H1 (cell line): ENCODE results near the gene NPTXR. TPM values are rescaled to one million over a fixed set of nuclear protein-coding genes. Genes with fewer than 3 reads are reported as not detected.

Source experiments
- CTCF ChIA-PET: fragments of 300-600 bp; sonication (Branson Sonifier 250); formaldehyde crosslinking; loops from one replicate; lab custom pipeline; 2021; ENCODE audit not compliant: partially characterized antibody; lab: Charles Lee
- POLR2A ChIA-PET: fragments of 300-600 bp; sonication (Branson Sonifier 250); formaldehyde crosslinking; loops from one replicate; lab custom pipeline; 2021; ENCODE audit warnings: inconsistent platforms; ENCODE audit not compliant: partially characterized antibody; lab: Charles Lee
- DNase-seq, 2 experiments: peaks; one replicate each; pipeline versions ENCODE4 v3.0.0 to v3.0.0-alpha.2; 2010 to 2022; ENCODE audit warnings: low spot score in 2 of 2, low read depth in 1 of 2, mixed read lengths in 1 of 2
- FAIRE-seq: peaks from 2 replicates; lab custom pipeline; 2011; peaks lifted over from hg19 to GRCh38; lab: Jason Lieb, UNC
- H2AFZ ChIP-seq: 2 replicates; pipeline ENCODE4 v1.8.1; 2012; ENCODE audit warnings: low read length, inconsistent platforms
- H2AK5ac ChIP-seq: 2 replicates; pipeline ENCODE4 v1.6.1; 2013; ENCODE audit warnings: low read depth, low read length
- H2BK120ac ChIP-seq: replicated peaks from 2 replicates; pipeline ENCODE3; 2013; ENCODE audit warnings: low read depth, low read length, inconsistent platforms
- H2BK12ac ChIP-seq: 2 replicates; pipeline ENCODE4 v1.6.1; 2013; ENCODE audit warnings: low read depth, low read length
- H2BK15ac ChIP-seq: 2 replicates; pipeline ENCODE4 v1.6.1; 2013; ENCODE audit warnings: low read length
- H2BK20ac ChIP-seq: 2 replicates; pipeline ENCODE4 v1.6.1; 2013; ENCODE audit warnings: low read length
- H2BK5ac ChIP-seq: 2 replicates; pipeline ENCODE4 v1.6.1; 2013; ENCODE audit warnings: low read depth, low read length
- H3K14ac ChIP-seq: 2 replicates; pipeline ENCODE4 v1.6.1; 2013; ENCODE audit warnings: inconsistent platforms; ENCODE audit not compliant: insufficient read length
- H3K18ac ChIP-seq: 2 replicates; pipeline ENCODE4 v1.6.1; 2013; ENCODE audit warnings: low read length; ENCODE audit errors: extremely low read depth
- H3K23ac ChIP-seq: 2 replicates; pipeline ENCODE4 v1.6.1; 2013; ENCODE audit warnings: inconsistent platforms; ENCODE audit not compliant: insufficient read length
- H3K23me2 ChIP-seq: 2 replicates; pipeline ENCODE4 v1.6.1; 2013; ENCODE audit warnings: low read depth, low read length
- H3K27ac ChIP-seq: 2 replicates; pipeline ENCODE4 v1.6.1; 2011; ENCODE audit warnings: low read depth, low read length, inconsistent platforms
- H3K27me3 ChIP-seq, 4 experiments: replicated peaks in 1 of 4; 1 replicate in 1 of 4; 2 replicates in 3 of 4; pipeline versions ENCODE4 v1.6.1 to v1.8.1; 2011 to 2013; ENCODE audit warnings: low read length in 3 of 4, mild to moderate bottlenecking in 3 of 4, inconsistent platforms in 2 of 4, mixed read lengths in 2 of 4, moderate library complexity in 1 of 4; ENCODE audit not compliant: control insufficient read depth in 3 of 4, insufficient read depth in 3 of 4; ENCODE audit errors: extremely low read depth in 1 of 4
- H3K36me3 ChIP-seq, 4 experiments: 2 replicates each; pipeline versions ENCODE4 v1.6.1 to v1.8.1; 2011 to 2013; ENCODE audit warnings: mild to moderate bottlenecking in 4 of 4, low read length in 3 of 4, moderate library complexity in 2 of 4, control low read depth in 1 of 4, inconsistent platforms in 1 of 4; ENCODE audit not compliant: insufficient read depth in 4 of 4, control insufficient read depth in 2 of 4
- H3K4ac ChIP-seq: replicated peaks from 2 replicates; pipeline ENCODE3; 2013; ENCODE audit warnings: low read length, low read depth, mixed read lengths, inconsistent platforms; ENCODE audit not compliant: insufficient read length
- H3K4me1 ChIP-seq, 4 experiments: replicated peaks in 1 of 4; 1 replicate in 1 of 4; 2 replicates in 3 of 4; pipeline versions ENCODE4 v1.6.1 to v1.8.1; 2011 to 2013; ENCODE audit warnings: low read length in 3 of 4, inconsistent platforms in 2 of 4, mixed read lengths in 1 of 4; ENCODE audit not compliant: insufficient read depth in 4 of 4, control insufficient read depth in 3 of 4
- H3K4me2 ChIP-seq, 2 experiments: 2 replicates each; pipeline versions ENCODE4 v1.6.1 to v1.8.1; 2011 to 2013; ENCODE audit warnings: low read depth in 2 of 2, low read length in 2 of 2, control low read depth in 1 of 2, inconsistent platforms in 1 of 2, mild to moderate bottlenecking in 1 of 2; ENCODE audit not compliant: insufficient read depth in 1 of 2
- H3K4me3 ChIP-seq, 4 experiments: fragments of 200-600, 300-600 bp in 1 of 4; sonication (generic), shearing (Covaris generic), sonication (Bioruptor Twin) in 1 of 4; 2 replicates each; pipeline versions ENCODE4 v1.5.1 to v1.8.1; 2011 to 2016; ENCODE audit warnings: low read length in 4 of 4, low read depth in 3 of 4, control low read depth in 2 of 4, inconsistent platforms in 2 of 4, mild to moderate bottlenecking in 2 of 4, mixed read lengths in 1 of 4, moderate library complexity in 1 of 4; ENCODE audit not compliant: insufficient read depth in 2 of 4; ENCODE audit errors: extremely low read depth in 1 of 4
- H3K56ac ChIP-seq: replicated peaks from 2 replicates; pipeline ENCODE3; 2013; ENCODE audit warnings: low read depth, mild to moderate bottlenecking, mixed read lengths, low read length, inconsistent platforms; ENCODE audit not compliant: insufficient read length
- H3K79me1 ChIP-seq: 2 replicates; pipeline ENCODE4 v1.6.1; 2013; ENCODE audit warnings: low read depth, low read length, control low read depth
- H3K79me2 ChIP-seq, 2 experiments: 2 replicates each; pipeline versions ENCODE4 v1.6.1 to v1.8.1; 2012 to 2013; ENCODE audit warnings: low read length in 2 of 2, mild to moderate bottlenecking in 2 of 2, inconsistent platforms in 1 of 2; ENCODE audit not compliant: insufficient read depth in 2 of 2, control insufficient read depth in 1 of 2
- H3K9ac ChIP-seq, 4 experiments: replicated peaks in 1 of 4; 1 replicate in 1 of 4; 2 replicates in 3 of 4; pipeline versions ENCODE4 v1.6.1 to v1.8.1; 2011 to 2013; ENCODE audit warnings: low read depth in 3 of 4, low read length in 3 of 4, control low read depth in 2 of 4, mild to moderate bottlenecking in 2 of 4, moderate library complexity in 2 of 4, inconsistent platforms in 1 of 4; ENCODE audit errors: extremely low read depth in 1 of 4
- H3K9me3 ChIP-seq, 2 experiments: 2 replicates each; pipeline versions ENCODE4 v1.6.1 to v1.8.1; 2012 to 2013; ENCODE audit warnings: mild to moderate bottlenecking in 2 of 2, moderate library complexity in 2 of 2, control low read depth in 1 of 2, inconsistent platforms in 1 of 2, low read depth in 1 of 2, low read length in 1 of 2, mixed read lengths in 1 of 2; ENCODE audit not compliant: insufficient read depth in 2 of 2
- H4K20me1 ChIP-seq, 2 experiments: replicated peaks in 1 of 2; 2 replicates each; pipeline versions ENCODE3 to v1.8.1; 2011 to 2013; ENCODE audit warnings: inconsistent platforms in 2 of 2, low read length in 2 of 2, mild to moderate bottlenecking in 1 of 2; ENCODE audit not compliant: insufficient read depth in 2 of 2, control insufficient read depth in 1 of 2
- H4K5ac ChIP-seq: 2 replicates; pipeline ENCODE4 v1.6.1; 2013; ENCODE audit warnings: low read length, low read depth, mixed read lengths, inconsistent platforms; ENCODE audit not compliant: insufficient read length
- H4K8ac ChIP-seq: 2 replicates; pipeline ENCODE4 v1.8.0; 2013; ENCODE audit warnings: mild to moderate bottlenecking, moderate library complexity, low read length, inconsistent platforms; ENCODE audit not compliant: insufficient read depth; ENCODE audit errors: extremely low read depth
- H4K91ac ChIP-seq: replicated peaks from 2 replicates; pipeline ENCODE3; 2013; ENCODE audit warnings: low read length, mixed read lengths, inconsistent platforms; ENCODE audit not compliant: insufficient read length
- CBX5 ChIP-seq: fragments of 300-800, 300-1000 bp; sonication (generic); IDR thresholded peaks from 2 replicates; pipeline ENCODE4 v1.7.1; 2016; ENCODE audit warnings: antibody characterized with exemption, low read length, low read depth
- CBX8 ChIP-seq: fragments of 300-800, 300-1000 bp; sonication (generic); IDR thresholded peaks from 2 replicates; pipeline ENCODE4 v1.7.1; 2016; ENCODE audit warnings: low read depth, low read length, borderline replicate concordance
- CREB1 ChIP-seq: IDR thresholded peaks from 2 replicates; pipeline ENCODE4 v1.6.1; 2012; ENCODE audit warnings: inconsistent platforms
- EP300 ChIP-seq, 2 experiments: IDR thresholded peaks; 1 replicate in 1 of 2; 2 replicates in 1 of 2; pipeline ENCODE4 v1.6.1; 2011 to 2012; ENCODE audit warnings: low read depth in 2 of 2, low read length in 2 of 2, mild to moderate bottlenecking in 2 of 2, borderline replicate concordance in 1 of 2, inconsistent platforms in 1 of 2, moderate library complexity in 1 of 2
- JUN ChIP-seq: IDR thresholded peaks from 2 replicates; pipeline ENCODE4 v1.6.1; 2011; ENCODE audit warnings: low read depth, mild to moderate bottlenecking, improper control_type of control experiment, low read length
- KDM5A ChIP-seq: fragments of 200-600 bp; IDR thresholded peaks from 2 replicates; pipeline ENCODE4 v1.7.1; 2012; ENCODE audit warnings: mild to moderate bottlenecking, low read length, inconsistent platforms, mixed read lengths
- NRF1 ChIP-seq: IDR thresholded peaks from 2 replicates; pipeline ENCODE4 v1.6.1; 2011; ENCODE audit warnings: mild to moderate bottlenecking, low read depth, low read length, improper control_type of control experiment
- RFX5 ChIP-seq: IDR thresholded peaks from 2 replicates; pipeline ENCODE4 v1.6.1; 2011; ENCODE audit warnings: low read depth, low read length, improper control_type of control experiment, borderline replicate concordance
- SP4 ChIP-seq: IDR thresholded peaks from 2 replicates; pipeline ENCODE4 v1.6.1; 2012; ENCODE audit warnings: low read length, inconsistent platforms
- WGBS, 2 experiments: shearing (Covaris generic) in 1 of 2; methylation state at CpG; one replicate each; pipeline versions ENCODE4 v1.1.6 to v1.1.7; 2013 to 2015; ENCODE audit warnings: low lambda C conversion rate in 2 of 2, mixed read lengths in 2 of 2, inconsistent platforms in 1 of 2, low coverage in 1 of 2, missing lambda C conversion rate in 1 of 2; ENCODE audit not compliant: insufficient replicate concordance in 2 of 2, insufficient coverage in 1 of 2, insufficient read length in 1 of 2; ENCODE audit errors: extremely low coverage in 1 of 2, missing lambda C conversion rate in 1 of 2; 5-methylcytosine and 5-hydroxymethylcytosine counted together
- polyA plus RNA-seq, 7 experiments: library from polyadenylated mRNA; depleted of rRNA in 3 of 7; stranded (reverse) in 5 of 7; unstranded in 2 of 7; fragments of >200 nt in 5 of 7; fragments of 200-250 nt in 2 of 7; gene quantifications; 1 replicate in 5 of 7; 2 replicates in 1 of 7; 4 replicates in 1 of 7; pipeline versions ENCODE4 v1.2.1 to v1.2.3, GENCODE V29; 2011 to 2013; ENCODE audit warnings: missing spikeins in 2 of 7, mixed read lengths in 2 of 7
- total RNA-seq: library from RNA; stranded (reverse); fragmentation: NEBNext Ultra II Directional; extraction: Animal tissue kit (Norgen Biotek cat#: 25700); gene quantifications from 2 replicates; pipeline ENCODE4 v1.2.1, GENCODE V29; 2021

The NPTXR gene
- total and polyA plus RNA-seq, 2 of the 8 experiments (the other 6 are each of a cell fraction or from before 2014, with no cell fraction given) = 3.7 to 6.4 TPM

DNA sequence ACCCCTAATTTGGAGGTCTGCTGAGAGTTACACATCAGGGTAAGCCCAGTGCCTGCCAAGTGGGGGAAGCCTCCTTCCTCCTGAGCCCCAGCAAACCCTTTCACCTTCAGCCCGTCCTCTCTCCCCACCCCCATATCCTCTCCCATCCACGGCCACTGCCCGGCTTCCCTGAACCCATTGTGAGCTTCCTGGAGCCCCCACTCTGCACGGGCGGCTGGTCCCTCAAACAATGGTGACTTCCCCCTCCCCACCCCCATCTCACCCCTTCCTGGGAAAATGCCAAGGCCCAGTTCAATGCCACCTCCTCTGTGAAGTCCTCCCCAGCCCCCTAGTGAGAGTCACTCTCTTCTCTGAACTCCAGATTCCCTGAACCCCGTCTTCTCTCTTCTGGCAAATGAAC lies 67.7 kb downstream of the NPTXR start:
- H3K23me2 ChIP-seq = peaks cover 6% of the 10 kb centered on the region; the same call in 1 of the 2 replicates
- peaks cover 0 to 2% of the 10 kb centered on the region in 2 experiments for H4K20me1 ChIP-seq
- no peak overlapping the region for H3K56ac ChIP-seq
- no peak for FAIRE-seq
- peak overlapping the region; percentile 46; the same call in 1 of the 2 replicates for H2BK15ac ChIP-seq
- TF ChIP-seq SP4 (no peak), KDM5A (no peak), CBX5 (no peak), RFX5 (no peak), NRF1 (no peak), CREB1 (no peak), EP300 (IDR thresholded peaks at IDR 0.05; ENCODE audit: borderline replicate concordance in 1 of 2, low read depth in 2 of 2, low read length in 2 of 2) (no peak), JUN (no peak), CBX8 (no peak)
- no peak overlapping the region for H3K9ac ChIP-seq
- H2BK120ac ChIP-seq = peak overlapping the region; percentile 72
- H3K4ac ChIP-seq = no peak overlapping the region
- H4K5ac ChIP-seq = no peak overlapping the region
- no peaks in the 10 kb centered on the region for H3K79me1 ChIP-seq
- H3K27me3 ChIP-seq = no peaks in the 10 kb centered on the region; a peak in 1 of 7 replicates
- no peak overlapping the region for H3K4me2 ChIP-seq
- H4K8ac ChIP-seq = peak overlapping the region; percentile 51; the same call in 1 of the 2 replicates
- H2AK5ac ChIP-seq = no peak overlapping the region
- ChIA-PET POLR2A (interaction anchor here (1.6 kb wide), 1 partner anchor 8 kb away, joined by 3 read pairs; no protein-coding TSS in a partner anchor), CTCF (interaction anchor here (0.6 to 3.1 kb wide), 2 partner anchors 9 to 50 kb away, joined by 3 to 9 read pairs; no protein-coding TSS in a partner anchor)
- H4K91ac ChIP-seq = no peak overlapping the region
- H3K79me2 ChIP-seq = no peaks in the 10 kb centered on the region
- no peaks in the 10 kb centered on the region for H3K36me3 ChIP-seq
- H3K23ac ChIP-seq = no peak overlapping the region
- no peak overlapping the region for H3K27ac ChIP-seq
- 0 out of 2 replicates have a peak overlapping the region, but pooled peaks have one; percentile 39 for H2BK12ac ChIP-seq
- no peak overlapping the region for H3K18ac ChIP-seq
- no peak overlapping the region for H3K4me3 ChIP-seq
- no peaks in the 10 kb centered on the region for H3K9me3 ChIP-seq
- peaks cover 0 to 4% (median 0%) of the 10 kb centered on the region in 4 experiments; a peak in 1 of 7 replicates for H3K4me1 ChIP-seq
- WGBS, 2 experiments = 61% methylated on average over 3 of the region's 6 CpGs; no CpG with 5 or more reads in 1 of the 2 experiments
- DNase-seq = no peak
- no peak overlapping the region for H2BK20ac ChIP-seq
- H2BK5ac ChIP-seq = peak overlapping the region; percentile 68; the same call in 1 of the 2 replicates
- no peak overlapping the region for H3K14ac ChIP-seq
- H2AFZ ChIP-seq = no peak overlapping the region
